CD14-positive monocyte (primary cell): ENCODE results near the gene HLCS. TPM values are rescaled to one million over a fixed set of nuclear protein-coding genes. Genes with fewer than 3 reads are reported as not detected.

Source experiments
- DNase-seq, 3 donors: peaks; one replicate each; pipeline ENCODE4 v3.0.0-alpha.2; 2011 to 2022
- H2AFZ ChIP-seq: 2 replicates; pipeline ENCODE4 v1.6.0; 2012; ENCODE audit warnings: mild to moderate bottlenecking, low read depth, low read length, inconsistent platforms; ENCODE audit not compliant: insufficient read depth, poor library complexity, severe bottlenecking
- H3K27ac ChIP-seq, 2 donors: 1 replicate in 1 of 2; 2 replicates in 1 of 2; pipeline ENCODE4 v1.5.1; 2012 to 2013; ENCODE audit warnings: low read length in 2 of 2, control low read depth in 1 of 2, inconsistent platforms in 1 of 2, low read depth in 1 of 2, mild to moderate bottlenecking in 1 of 2
- H3K27me3 ChIP-seq, 2 donors: one replicate each; pipeline versions ENCODE4 v1.6.0 to v1.6.1; 2011 to 2013; ENCODE audit warnings: low read length in 2 of 2; ENCODE audit not compliant: control insufficient read depth in 2 of 2, insufficient read depth in 2 of 2
- H3K36me3 ChIP-seq, 2 donors: replicated peaks in 1 of 2; 1 replicate in 1 of 2; 2 replicates in 1 of 2; pipeline versions ENCODE4 v1.5.1 to v1.6.1; 2012 to 2013; ENCODE audit warnings: low read length in 2 of 2, control low read depth in 1 of 2, inconsistent platforms in 1 of 2, mild to moderate bottlenecking in 1 of 2; ENCODE audit not compliant: insufficient read depth in 2 of 2, control insufficient read depth in 1 of 2
- H3K4me1 ChIP-seq, 2 donors: 1 replicate in 1 of 2; 2 replicates in 1 of 2; pipeline versions ENCODE4 v1.5.1 to v1.6.1; 2012 to 2013; ENCODE audit warnings: low read length in 2 of 2, control low read depth in 1 of 2, inconsistent platforms in 1 of 2, mild to moderate bottlenecking in 1 of 2, moderate library complexity in 1 of 2; ENCODE audit not compliant: insufficient read depth in 2 of 2, control insufficient read depth in 1 of 2
- H3K4me2 ChIP-seq: replicated peaks from 2 replicates; pipeline ENCODE3; 2012; ENCODE audit warnings: low read length, moderate library complexity, mild to moderate bottlenecking; ENCODE audit not compliant: poor library complexity, severe bottlenecking; ENCODE audit errors: extremely low read depth
- H3K4me3 ChIP-seq, 3 experiments: fragments of 200-600 bp in 1 of 3; sonication (generic) in 1 of 3; replicated peaks in 1 of 3; 1 replicate in 2 of 3; 2 replicates in 1 of 3; pipeline ENCODE4 v1.5.1; 2011 to 2013; ENCODE audit warnings: low read length in 3 of 3, mild to moderate bottlenecking in 3 of 3, control low read depth in 2 of 3, low read depth in 2 of 3, inconsistent platforms in 1 of 3, moderate library complexity in 1 of 3
- H3K79me2 ChIP-seq: 2 replicates; pipeline ENCODE4 v1.6.0; 2012; ENCODE audit warnings: mild to moderate bottlenecking, control low read depth, inconsistent platforms, low read length, moderate library complexity; ENCODE audit not compliant: insufficient read depth
- H3K9ac ChIP-seq: 2 replicates; pipeline ENCODE4 v1.6.0; 2017; ENCODE audit warnings: low read length, mild to moderate bottlenecking; ENCODE audit not compliant: insufficient read depth, poor library complexity, severe bottlenecking
- H3K9me3 ChIP-seq, 2 donors: replicated peaks in 1 of 2; 1 replicate in 1 of 2; 2 replicates in 1 of 2; pipeline versions ENCODE4 v1.5.1 to v1.6.1; 2012 to 2013; ENCODE audit warnings: low read length in 2 of 2, control low read depth in 1 of 2; ENCODE audit not compliant: control insufficient read depth in 1 of 2, insufficient read depth in 1 of 2
- H4K20me1 ChIP-seq: 2 replicates; pipeline ENCODE4 v1.6.0; 2012; ENCODE audit warnings: mild to moderate bottlenecking, low read length, control low read depth, moderate library complexity; ENCODE audit not compliant: insufficient read depth
- H3K27ac Mint-ChIP-seq, 7 donors: one replicate each; pipeline ENCODE4 v1.8.0; 2020; ENCODE audit warnings: mild to moderate bottlenecking in 7 of 7, mixed read lengths in 7 of 7, moderate library complexity in 6 of 7, inconsistent platforms in 2 of 7
- H3K27me3 Mint-ChIP-seq, 3 donors: one replicate each; pipeline ENCODE4 v1.8.0; 2021 to 2022; ENCODE audit warnings: low read depth in 3 of 3, mild to moderate bottlenecking in 3 of 3, mixed read lengths in 3 of 3, moderate library complexity in 3 of 3, inconsistent platforms in 1 of 3
- H3K36me3 Mint-ChIP-seq, 2 donors: one replicate each; pipeline ENCODE4 v1.8.0; 2020; ENCODE audit warnings: mixed read lengths in 2 of 2, inconsistent platforms in 1 of 2, mild to moderate bottlenecking in 1 of 2
- H3K4me1 Mint-ChIP-seq: one replicate; pipeline ENCODE4 v1.8.0; 2020; ENCODE audit warnings: mild to moderate bottlenecking, mixed read lengths
- H3K4me3 Mint-ChIP-seq, 2 donors: one replicate each; pipeline ENCODE4 v1.8.0; 2020; ENCODE audit warnings: mild to moderate bottlenecking in 2 of 2, mixed read lengths in 2 of 2, moderate library complexity in 1 of 2
- H3K9me3 Mint-ChIP-seq, 7 donors: one replicate each; pipeline ENCODE4 v1.8.0; 2020 to 2022; ENCODE audit warnings: mixed read lengths in 7 of 7, mild to moderate bottlenecking in 6 of 7, moderate library complexity in 6 of 7, inconsistent platforms in 2 of 7
- WGBS: methylation state at CpG from one replicate; pipeline ENCODE4 v1.1.5; 2013; ENCODE audit warnings: missing lambda C conversion rate; ENCODE audit not compliant: insufficient coverage; 5-methylcytosine and 5-hydroxymethylcytosine counted together
- intact Hi-C, 2 donors: fragments of 100-400 bp; cut with micrococcal nuclease; formaldehyde crosslinking; loops; one replicate each; pipeline versions ENCODE4 v1.15.0 to v1.15.1; 2023
- polyA plus RNA-seq, 3 donors: library from polyadenylated mRNA; depleted of rRNA in 1 of 3; unstranded in 2 of 3; stranded (reverse) in 1 of 3; fragments of 300-500 nt in 2 of 3; fragments of >200 nt in 1 of 3; fragmentation: Illumina TruSeq in 2 of 3; gene quantifications; 1 replicate in 2 of 3; 2 replicates in 1 of 3; pipeline ENCODE4 v1.2.3, GENCODE V29; 2012 to 2021
- TF ChIP-seq, protein P1 (sequence below): fragments of 200-600 bp; IDR thresholded peaks from one replicate; pipeline ENCODE4 v1.8.0; 2022; ENCODE audit warnings: antibody characterized with exemption, mild to moderate bottlenecking

HLCS gene
- polyA plus RNA-seq, 3 donors = 2.1 to 3.1 (median 2.2) TPM

DNA sequence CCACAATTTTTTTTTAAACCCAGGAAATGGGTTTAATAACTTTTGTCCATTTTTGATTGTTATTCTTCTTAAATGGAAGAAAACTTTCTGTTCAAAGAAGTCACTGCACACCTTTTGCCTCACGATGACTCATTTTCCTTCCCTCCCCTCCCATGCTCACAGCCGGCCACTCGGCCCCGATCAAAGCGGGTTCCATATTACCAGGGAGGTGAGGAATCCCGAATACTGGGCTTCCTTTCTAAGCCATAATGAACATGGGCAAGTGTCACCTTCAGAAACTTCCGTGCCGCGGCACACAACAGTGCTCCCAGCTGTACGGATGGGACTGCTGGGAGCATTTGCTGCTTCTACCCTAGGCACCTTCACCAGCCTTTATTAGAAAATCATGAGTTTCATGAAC, 121.4 kb downstream of the HLCS start:
- H3K9me3 ChIP-seq = no peaks in the 10 kb centered on the region
- no peaks in the 10 kb centered on the region for H3K27me3 ChIP-seq
- no peak for DNase-seq
- Mint-ChIP-seq H3K36me3 (no peaks in the 10 kb centered on the region), H3K27me3 (peaks cover 0 to 3% (median 0%) of the 10 kb centered on the region in 3 donors), H3K4me1 (no peaks in the 10 kb centered on the region), H3K9me3 (peaks cover 0 to 2% (median 0%) of the 10 kb centered on the region in 7 donors), H3K4me3 (no peak overlapping the region), H3K27ac (no peak overlapping the region)
- no peaks in the 10 kb centered on the region for H3K36me3 ChIP-seq
- no peaks in the 10 kb centered on the region for H3K79me2 ChIP-seq
- no peak overlapping the region for H3K4me3 ChIP-seq
- H3K9ac ChIP-seq = no peak overlapping the region
- TF ChIP-seq, protein P1, sequence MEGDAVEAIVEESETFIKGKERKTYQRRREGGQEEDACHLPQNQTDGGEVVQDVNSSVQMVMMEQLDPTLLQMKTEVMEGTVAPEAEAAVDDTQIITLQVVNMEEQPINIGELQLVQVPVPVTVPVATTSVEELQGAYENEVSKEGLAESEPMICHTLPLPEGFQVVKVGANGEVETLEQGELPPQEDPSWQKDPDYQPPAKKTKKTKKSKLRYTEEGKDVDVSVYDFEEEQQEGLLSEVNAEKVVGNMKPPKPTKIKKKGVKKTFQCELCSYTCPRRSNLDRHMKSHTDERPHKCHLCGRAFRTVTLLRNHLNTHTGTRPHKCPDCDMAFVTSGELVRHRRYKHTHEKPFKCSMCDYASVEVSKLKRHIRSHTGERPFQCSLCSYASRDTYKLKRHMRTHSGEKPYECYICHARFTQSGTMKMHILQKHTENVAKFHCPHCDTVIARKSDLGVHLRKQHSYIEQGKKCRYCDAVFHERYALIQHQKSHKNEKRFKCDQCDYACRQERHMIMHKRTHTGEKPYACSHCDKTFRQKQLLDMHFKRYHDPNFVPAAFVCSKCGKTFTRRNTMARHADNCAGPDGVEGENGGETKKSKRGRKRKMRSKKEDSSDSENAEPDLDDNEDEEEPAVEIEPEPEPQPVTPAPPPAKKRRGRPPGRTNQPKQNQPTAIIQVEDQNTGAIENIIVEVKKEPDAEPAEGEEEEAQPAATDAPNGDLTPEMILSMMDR = no peak
- no peaks in the 10 kb centered on the region for H4K20me1 ChIP-seq
- H3K4me1 ChIP-seq = no peaks in the 10 kb centered on the region
- H2AFZ ChIP-seq = no peak overlapping the region
- WGBS = 100% methylated on average over 4 of the region's 10 CpGs
- H3K4me2 ChIP-seq = no peak overlapping the region
- H3K27ac ChIP-seq = no peak overlapping the region
- intact Hi-C loops = no loop called here

GRCh38 chr21:36841866-36842265, 124.6 kb downstream of the HLCS start:
- Histone ChIP-seq H3K27ac (no peak overlapping the region), H3K79me2 (no peaks in the 10 kb centered on the region), H3K36me3 (no peaks in the 10 kb centered on the region), H3K4me3 (no peak overlapping the region), H2AFZ (no peak overlapping the region), H4K20me1 (no peaks in the 10 kb centered on the region), H3K4me1 (no peaks in the 10 kb centered on the region), H3K9me3 (no peaks in the 10 kb centered on the region), H3K9ac (no peak overlapping the region), H3K4me2 (no peak overlapping the region), H3K27me3 (no peaks in the 10 kb centered on the region)
- intact Hi-C loops = no loop called here
- H3K36me3 Mint-ChIP-seq = no peaks in the 10 kb centered on the region
- no peak overlapping the region for H3K27ac Mint-ChIP-seq
- WGBS = 100% methylated on average over 2 of the region's 3 CpGs
- TF ChIP-seq, protein P1 = no peak
- peaks cover 0 to 3% (median 0%) of the 10 kb centered on the region in 3 donors for H3K27me3 Mint-ChIP-seq
- no peak for DNase-seq
- H3K9me3 Mint-ChIP-seq = peaks cover 0 to 2% (median 0%) of the 10 kb centered on the region in 7 donors
- no peak overlapping the region for H3K4me3 Mint-ChIP-seq
- H3K4me1 Mint-ChIP-seq = no peaks in the 10 kb centered on the region
